Bone marrow (tissue), 2 donors: Measurements from ENCODE around the gene C2CD2.

Experiments
- DNase-seq, 2 donors: peaks; one replicate each; lab custom pipeline; 2025; lab: John Stamatoyannopoulos, UW

Gene C2CD2

DNA sequence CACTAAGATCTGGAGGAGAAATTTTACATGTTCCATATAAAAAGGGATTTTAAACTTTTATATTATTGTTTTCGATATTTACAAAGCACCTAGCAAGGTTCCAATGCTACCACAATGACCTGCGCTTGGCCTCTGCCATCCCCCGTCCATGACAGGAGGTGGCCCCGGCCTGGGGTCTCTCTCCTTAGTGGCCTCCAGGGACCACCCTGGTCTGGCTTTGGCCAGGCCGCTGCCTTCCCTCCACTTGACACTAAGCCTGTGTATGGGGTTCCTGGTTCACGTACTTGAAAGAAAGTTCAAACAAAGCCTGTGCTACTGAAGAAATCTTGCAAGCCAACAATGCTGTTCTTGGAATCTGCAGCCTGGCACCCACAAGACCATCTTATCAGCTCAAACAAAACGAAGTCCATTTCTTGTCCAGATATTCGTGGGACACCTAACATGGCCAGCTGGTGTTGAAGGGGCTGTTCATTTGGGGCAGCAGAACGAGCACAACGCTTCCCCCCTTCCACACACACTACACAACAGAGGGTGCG, 87.5 kb downstream of the C2CD2 start:
- DNase-seq: no peak

DNA sequence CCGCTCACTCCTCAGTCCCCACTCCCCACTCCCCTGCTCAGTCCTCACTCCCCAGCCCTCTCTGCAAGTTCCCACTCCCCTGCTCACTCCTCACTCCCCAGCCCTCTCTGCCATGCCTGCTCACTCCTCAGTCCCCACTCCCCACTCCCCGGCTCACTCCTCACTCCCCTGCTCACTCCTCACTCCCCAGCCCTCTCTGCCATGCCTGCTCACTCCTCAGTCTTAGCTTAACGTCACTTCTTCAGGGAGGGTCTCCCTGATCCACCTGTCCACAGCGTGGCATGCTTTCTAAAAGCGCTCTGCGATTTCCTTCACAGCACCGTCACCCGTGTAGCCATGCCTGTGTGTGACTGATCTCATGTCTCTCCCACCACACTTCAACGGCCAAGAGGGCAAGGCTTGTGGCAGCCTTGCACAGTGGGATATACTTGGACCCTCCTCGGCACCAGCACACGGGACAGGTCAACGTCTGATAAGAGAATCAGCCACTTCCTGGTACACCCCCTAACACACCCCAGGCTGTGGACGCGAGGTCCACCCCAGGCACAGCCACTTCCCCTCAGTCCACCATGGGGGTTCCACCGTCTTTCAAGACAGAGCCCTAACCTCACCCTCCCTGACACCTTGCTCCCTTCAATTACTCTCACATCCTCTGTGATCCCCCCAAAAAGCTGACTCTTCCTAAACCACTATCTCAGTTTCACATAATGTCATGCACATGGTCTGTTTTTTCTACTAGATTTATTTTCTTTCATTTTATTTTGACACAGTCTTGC, 88.6 kb downstream of the C2CD2 start:
- DNase-seq: no peak

DNA sequence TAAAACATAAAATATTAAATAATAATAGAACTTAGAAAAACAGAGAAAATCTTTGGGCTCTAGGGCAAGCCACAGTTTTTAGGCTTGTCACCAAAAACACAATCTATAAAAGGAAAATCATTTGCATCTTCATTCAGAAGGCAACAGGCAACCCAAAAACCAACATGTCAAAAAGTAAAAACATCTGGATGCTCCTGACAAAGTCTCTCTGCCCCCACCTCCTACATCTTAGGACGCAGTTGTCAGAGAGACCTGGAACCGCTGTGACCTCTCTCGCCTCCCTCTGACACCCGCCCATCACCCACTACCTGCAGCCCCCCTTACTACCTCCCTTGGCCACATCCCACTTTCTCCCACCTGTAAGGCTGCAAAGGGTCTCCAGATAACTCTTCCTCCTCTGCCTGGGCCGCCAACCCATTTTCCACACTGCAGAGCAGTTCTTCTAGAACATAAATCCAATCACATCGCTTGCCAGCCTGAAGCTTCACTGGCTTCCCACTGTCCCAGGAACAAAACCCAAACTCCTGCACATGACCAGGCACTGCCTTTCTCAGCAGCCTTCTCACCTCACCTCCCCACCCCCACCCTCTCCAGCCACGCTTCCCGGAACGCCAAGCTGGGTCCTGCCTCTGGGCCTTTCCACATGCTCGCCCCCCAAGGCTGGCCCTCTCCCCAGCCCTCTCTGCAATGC, 89.4 kb downstream of the C2CD2 start:
- no peak for DNase-seq

DNA sequence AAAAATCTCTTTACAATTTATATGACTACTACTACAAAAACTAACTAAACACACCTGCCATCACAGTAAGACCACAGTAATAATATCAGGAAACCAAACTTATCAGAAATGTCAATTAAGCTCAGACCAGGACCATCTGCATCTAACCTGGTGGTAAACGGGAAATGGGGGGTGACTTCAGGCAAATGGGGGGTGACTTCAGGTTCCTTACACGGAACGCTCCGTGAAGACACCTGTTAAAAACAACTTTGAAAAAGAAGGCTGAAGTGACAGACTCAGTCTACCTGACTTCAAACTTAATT, 90.4 kb downstream of the C2CD2 start:
- DNase-seq: no peak

DNA sequence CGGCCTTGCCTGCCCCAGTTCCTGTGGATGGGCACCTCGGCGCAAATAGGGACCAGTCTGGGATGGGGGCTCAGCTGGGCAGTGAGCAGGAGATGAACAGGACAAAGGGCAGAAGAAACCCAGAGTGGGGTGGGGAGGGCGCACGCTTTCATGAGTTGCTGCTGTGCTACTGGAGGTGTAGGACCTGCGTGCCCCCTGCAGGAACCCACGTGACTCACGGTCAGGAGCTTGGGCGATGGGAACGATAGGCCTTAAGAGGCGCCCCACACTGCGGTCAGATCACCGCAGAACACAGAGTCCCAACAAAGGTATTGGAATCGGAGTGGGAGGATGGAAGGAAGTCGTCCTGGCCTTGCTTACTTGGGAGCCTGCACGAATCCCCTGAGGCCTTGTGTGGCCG, 91.8 kb downstream of the C2CD2 start:
- DNase-seq: no peak

DNA sequence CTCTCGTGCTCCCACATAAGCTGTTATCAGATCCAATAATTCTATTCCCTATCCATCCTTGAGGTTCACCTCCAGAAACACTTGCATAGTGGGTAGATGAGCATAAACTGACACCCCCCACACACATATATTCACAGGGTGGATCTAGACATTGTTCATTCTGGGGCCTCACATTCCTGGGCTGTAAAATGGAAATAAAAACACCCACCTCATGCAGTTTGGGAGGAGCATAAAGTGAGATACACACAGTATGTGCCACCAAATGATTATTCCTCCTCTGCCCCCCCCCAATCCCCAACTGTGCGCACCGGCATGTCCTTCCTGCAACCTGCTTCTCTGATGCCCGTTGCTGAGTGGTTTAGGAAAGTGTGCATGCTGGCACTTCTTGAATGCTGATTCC, 92.6 kb downstream of the C2CD2 start:
- DNase-seq: no peak

DNA sequence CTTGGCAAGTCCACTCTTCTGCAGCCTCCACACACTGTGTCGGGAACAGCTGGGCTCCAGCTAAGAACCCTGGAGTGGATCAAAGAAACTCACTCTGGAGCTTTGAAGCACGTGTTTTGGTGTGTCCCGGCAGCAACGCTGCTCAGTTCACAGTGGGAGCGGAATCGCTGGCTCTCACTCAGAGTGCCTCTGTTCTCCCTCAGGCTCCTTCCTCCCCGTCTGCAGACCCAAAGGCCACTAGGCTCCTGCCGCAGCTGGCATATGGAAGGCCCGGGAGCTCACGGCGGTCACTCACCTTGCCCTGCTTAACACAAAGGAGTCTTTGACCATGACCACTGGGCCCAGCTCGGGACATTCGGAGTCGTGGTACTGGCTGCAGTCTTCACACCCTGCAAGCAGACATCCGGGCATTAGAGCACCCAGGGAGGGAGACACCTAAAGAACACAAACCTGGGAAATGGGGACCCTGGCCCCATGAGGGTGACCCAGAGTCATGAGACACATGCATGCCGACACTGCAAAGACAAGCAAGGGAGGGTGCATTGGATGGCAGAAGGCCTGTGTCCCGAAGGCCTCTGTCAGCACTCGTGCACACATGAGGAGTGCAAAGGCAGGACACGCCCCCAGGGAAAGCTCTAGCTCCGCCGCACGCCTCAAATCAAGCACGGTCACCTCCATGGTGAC, 94.4 kb downstream of the C2CD2 start:
- no peak for DNase-seq

DNA sequence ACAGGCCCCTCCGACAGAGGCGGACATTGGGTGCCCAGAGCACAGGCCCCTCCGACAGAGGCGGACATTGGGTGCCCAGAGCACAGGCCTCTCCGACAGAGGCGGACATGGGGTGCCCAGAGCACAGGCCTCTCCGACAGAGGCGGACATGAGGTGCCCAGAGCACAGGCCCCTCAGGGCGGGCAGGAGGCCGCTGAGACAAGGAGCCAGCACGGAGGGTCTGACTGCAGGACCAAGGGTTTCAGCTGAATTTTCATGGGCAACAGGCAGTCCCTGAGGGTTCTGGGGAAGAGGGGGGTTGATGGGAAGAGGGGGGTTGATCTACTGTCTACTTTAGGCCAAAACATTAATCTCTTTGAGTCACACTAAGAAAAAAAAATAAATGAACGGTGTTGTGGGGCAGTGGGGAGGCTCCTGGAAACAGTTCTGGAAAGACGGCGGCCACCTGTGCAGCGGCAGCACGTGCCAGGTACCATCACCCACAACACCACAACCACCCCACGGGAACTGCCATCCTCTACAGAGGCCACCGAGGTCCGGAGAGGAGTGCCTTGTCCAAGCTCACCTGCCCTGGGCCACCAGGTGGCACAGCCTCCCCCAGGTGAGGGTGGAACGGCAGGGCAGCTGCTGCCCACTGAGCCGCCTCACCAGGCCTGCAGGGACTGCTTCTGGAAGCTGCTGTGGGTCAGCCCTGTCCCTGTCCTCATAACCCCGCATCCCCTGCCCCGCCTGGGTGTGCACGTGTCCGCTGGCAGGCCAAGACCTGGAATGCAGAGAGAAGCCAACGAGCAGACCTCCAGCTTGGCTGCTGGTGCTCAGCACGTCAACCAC, 95.1 kb downstream of the C2CD2 start:
- no peak for DNase-seq

DNA sequence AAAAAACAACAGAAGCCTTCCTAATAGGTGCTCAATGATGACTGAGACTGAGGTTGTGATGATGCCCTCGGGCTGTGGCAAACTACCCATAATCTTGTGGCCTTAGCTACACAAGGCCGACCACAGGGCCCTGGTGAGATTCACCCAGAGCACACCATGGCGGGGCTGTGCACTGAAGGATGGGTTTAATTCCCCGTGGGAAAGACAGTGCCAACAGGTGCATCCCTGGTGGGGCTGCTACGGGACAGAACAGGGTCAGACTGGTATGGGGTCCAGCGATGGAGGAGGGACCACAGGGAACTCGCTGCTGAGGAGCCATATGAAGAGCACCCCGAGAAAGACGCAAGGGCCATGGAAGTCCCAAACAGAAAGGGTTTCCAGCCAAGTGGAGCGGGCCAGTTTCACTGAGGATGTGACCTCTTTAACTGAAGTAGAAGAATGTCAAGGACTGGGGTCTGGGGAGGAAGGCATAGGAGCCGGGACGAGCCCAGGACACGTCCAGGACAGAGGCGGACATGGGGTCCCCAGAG, 96.0 kb downstream of the C2CD2 start:
- no peak for DNase-seq

DNA sequence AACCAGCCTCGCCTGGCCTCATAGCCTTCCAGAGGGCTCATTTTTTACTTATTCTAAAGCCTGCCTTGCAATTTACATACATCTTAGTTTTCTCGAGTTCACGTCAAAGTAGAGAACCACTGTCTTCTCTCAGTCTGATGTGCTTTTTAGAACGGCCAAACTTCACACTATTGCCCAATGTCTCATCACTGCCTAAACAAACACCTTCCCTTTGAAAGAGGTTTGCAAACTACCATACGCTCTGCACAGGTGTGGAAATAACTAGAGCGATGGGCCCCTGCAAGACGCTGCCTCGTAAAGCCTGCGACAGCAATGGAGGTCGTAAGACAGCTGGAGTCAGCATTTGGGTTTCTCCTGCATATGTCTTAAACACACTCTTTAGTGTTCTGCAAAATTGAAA, 97.2 kb downstream of the C2CD2 start:
- no peak for DNase-seq

DNA sequence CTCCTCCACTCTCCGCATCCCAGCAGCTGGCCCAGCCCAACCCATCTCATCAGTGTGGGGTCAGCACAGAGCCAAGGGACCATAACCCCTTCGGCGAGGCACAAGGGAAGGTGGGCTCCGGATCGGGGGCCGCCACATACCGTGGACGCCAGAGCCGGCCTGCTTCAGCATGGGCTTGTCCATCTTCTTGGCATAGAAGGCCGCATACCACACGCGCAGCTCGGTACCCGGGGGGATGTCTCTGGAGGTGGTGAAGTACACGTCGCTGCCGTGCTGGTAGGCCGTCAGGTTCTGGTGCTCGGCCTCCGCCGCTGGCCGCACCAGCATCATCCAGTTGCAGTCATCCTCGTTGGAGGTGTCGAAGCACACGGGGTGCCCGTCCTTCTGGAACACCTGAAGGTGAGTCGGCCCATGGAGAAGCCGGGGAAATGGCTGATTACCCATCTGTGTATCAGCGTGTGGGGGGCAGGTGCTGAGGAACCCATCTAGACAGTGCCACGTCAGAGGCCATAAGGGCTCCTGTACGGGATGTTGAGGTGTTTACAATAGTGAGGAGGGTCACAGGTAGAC, 99.3 kb downstream of the C2CD2 start:
- no peak for DNase-seq

DNA sequence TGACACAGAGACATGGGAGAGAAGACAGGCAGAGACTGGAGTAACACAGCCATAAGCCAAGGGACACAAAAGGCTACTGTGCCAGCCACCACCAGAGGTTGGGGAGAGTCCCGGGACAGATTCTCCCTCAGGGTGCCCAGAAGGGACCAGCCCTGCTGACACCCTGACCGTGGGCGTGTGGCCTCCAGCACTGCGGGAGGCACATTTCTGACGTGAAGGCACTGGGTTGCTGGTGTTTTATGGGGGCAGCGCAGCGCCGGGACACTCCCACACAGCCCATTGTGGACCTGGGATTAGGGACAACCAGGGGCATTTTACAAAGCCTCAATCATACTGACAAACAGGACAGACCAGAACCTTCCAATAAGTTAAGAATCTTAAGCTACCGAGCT, 100.9 kb downstream of the C2CD2 start:
- no peak for DNase-seq

DNA sequence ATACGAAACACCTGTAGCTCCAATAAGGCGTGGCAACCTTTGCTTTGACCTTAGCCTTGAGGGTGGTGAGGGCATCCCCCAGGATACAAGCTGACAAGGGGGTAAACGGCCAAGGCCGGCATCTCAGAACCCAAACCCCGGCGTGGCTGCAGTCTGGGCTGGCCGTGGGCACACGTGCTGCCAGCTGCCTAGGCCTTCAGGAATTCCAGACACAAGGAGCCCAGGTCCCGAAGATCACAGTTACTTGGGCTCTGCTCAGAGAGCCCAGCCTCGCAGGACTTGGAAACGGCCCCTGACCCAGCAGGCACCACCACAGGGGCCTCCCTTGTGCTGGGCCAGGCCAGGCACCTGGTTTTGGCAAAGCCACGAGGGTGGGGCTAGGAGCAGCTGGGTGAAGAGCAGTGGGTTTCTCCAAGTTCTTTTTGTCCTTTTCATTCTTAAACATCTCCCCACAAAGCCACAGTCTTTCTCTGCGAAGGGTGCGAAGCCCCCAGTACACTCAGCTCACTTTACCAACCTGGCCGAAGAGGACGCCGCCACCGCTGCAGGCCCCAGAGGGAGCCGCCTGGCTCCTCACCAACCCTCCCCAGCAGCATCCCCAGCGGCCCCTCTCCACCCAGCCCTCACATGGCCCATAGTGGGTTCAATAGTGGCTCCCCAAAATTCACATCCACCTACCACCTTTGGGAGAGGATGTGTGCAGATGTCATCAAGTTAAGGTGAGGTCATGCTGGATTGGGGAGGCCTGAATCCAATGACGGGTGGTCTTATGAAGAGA, 101.5 kb downstream of the C2CD2 start:
- no peak for DNase-seq

DNA sequence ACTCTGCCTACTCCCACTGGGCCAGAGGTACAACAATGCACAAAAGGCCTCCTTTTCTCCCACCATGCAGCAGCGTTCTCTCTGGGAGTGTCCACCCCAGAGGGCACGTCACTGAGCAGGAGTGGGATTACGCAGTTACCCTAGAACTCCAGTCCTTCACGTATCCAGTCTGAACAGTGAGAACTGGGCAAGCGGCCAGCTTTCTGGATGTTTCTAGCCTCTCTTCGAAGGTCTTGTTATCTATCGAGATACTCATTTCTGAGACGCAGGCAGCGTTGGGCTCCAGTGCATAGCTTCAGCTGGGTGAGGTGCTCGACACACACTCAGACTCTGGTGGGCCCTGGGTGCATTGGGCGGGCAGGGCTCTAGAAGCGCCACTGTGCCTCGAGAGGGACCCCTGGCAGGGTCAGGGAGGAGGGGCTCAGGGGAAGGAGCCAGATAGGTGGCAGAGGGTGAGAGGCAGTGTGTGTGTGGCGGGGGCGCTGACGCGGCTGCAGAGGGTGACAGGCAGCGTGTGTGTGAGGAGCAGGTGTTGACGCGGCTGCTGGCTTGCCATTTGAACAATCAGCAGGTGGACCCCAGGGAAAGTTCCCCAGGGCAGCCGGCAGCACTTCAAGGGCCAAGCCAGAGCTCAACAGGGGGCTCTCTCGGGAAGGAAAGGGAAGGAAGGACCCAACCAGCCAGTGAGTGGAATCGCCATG, 102.6 kb downstream of the C2CD2 start:
- DNase-seq: no peak

DNA sequence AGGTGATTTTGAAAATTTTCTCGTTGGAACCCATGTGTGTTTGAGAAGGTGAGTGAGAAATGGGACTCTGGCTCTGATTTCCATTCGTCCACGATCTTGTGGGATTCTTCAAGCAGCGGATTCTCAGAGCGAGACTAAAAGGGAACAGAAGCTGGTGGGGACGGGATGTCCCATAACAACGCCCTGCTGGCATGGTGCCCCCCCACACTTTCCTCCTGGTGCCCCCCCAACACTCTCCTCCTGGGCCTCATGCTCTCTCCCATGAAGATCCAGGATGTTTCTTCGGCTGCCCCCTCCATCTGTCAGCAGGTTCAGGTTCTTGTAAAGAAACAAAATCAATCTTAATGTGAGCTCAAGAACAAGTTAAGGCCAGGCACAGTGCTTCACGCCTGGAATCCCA, 103.7 kb downstream of the C2CD2 start:
- no peak for DNase-seq

DNA sequence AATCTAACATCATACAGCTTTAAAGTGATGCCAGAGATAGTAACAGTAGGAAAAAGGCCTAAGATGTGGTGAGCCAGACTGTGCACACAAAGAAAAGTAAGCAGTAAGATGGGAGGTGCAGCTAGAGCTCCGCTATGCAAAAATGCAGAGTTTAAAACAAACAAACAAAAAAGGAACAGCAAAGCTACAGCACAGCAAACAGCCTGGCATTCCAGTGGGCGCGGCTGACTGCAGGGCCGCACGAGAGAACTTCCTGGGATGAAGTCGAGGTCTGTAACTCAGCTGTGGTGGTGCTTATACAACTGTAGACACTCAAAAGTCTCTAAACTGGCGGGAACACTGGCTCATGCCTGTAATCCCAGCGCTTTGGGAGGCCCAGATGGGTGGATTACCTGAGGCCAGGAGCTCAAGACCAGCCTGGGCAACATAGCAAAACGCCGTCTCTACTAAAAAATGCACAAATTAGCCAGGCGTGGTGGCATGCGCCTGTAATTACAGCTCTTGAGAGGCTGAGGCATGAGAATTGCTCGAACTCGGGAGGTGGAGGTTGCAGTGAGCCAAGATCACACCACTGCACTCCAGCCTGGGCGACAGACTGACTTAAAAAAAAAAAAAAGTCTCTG, 104.7 kb downstream of the C2CD2 start:
- no peak for DNase-seq

DNA sequence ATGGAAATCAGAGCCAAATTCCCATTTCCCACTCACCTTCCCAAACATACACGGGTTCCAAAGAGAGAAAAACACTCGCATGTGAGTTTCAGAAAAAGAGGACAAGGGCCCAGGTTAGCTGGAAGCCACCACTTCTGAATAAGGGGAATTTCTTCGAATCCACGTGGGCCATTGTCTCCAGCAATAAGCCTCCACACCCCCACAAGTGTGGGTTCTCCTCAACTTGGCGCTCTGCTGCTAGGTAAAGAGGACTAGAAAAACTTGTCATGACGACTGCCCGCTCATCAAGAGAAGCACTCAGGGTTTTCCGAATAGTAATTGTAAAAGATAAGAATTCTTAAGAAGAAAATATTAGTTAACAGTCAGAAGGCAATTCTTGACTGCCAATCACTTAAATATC, 105.3 kb downstream of the C2CD2 start:
- DNase-seq: no peak

DNA sequence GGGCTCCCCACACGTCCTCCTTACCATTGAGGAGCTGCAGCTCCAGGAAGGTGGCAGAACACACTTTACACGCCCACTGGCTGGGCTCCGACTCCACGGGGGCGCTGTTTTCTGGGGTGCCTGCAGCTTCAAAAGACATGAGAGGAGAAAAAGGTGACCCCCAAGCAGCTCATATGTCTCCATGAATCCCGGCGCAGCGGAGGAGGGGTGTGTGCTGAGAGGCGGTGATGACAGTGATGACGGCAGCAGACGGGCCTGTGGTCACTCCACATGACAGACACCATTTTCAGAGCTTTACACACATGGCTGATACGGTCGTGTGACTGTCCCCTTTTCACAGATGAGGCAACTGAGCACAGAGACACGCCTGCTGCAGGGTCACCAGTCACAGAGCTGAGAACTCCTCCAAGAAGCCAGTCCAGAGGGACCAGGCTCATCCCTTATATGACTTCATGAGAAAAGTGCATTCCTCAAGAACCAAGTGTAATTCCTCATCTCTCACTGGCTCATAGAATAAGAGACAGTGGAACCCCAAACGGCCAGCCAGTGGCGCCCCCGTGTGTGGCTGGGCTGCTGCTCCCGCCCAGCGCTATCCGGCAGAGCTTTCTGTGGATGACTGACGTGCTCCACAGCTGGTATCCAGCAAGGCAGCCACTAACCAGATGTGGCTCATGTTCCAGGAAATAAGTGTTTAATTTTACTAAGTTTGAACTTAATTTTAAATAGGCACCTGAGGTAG, 106.6 kb downstream of the C2CD2 start:
- DNase-seq: no peak

DNA sequence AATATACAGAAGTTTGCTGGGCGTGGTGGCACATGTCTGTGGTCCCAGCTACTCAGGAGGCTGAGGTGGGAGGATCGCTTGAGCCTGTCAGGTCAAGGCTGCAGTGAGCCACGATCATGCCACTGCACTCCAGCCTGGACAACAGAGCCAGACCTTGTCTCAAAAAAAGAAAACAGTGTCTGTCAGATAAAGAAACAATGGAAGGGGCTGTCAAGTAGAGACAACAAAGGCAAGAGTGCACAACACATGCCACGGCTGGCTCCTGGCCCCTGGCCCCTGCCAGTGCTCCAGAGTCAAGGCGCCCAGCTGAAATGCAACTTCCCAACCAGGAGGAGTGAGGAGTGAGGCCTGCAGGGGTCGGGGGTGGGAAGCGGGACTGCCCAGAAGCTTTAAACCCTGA, 107.3 kb downstream of the C2CD2 start:
- no peak for DNase-seq
